ENCODE measurements around the gene UNC5C.

GRCh38 chr4:95243892-95244291 is 304.9 kb downstream of the UNC5C start:
- TF ChIP-seq POLR2A (IDR thresholded peaks at IDR 0.05; ENCODE audit: low read depth) (no peak), CTCF (IDR thresholded peaks at IDR 0.05) (no peak)
